Naive thymus-derived CD4-positive, alpha-beta T cell (primary cell): Measurements from ENCODE around the gene CD93. TPM values are rescaled to one million over a fixed set of nuclear protein-coding genes. Genes with fewer than 3 reads are reported as not detected.
A peak's percentile ranks its signal among the peaks of the same experiment; 100 is the strongest.

ENCODE experiments used
- ATAC-seq: fragments of 150-1000 bp; cut with Tn5 transposase; 2 replicates; pipeline ENCODE4 v1.10.0; 2021; ENCODE audit warnings: mild to moderate bottlenecking, moderate library complexity
- CTCF ChIA-PET: fragments of 350-600 bp; sonication (Branson Sonifier 250); formaldehyde crosslinking; loops from one replicate; lab custom pipeline; 2021; ENCODE audit warnings: antibody characterized with exemption; lab: Charles Lee
- POLR2A ChIA-PET: fragments of 350-600 bp; sonication (Branson Sonifier 250); formaldehyde crosslinking; loops from one replicate; lab custom pipeline; 2021; ENCODE audit warnings: antibody characterized with exemption, inconsistent platforms; lab: Charles Lee
- DNase-seq, 9 donors: peaks; one replicate each; pipeline versions ENCODE4 v3.0.0 to v3.0.0-alpha.2; 2020 to 2022; ENCODE audit warnings: mixed read lengths in 1 of 9
- H3K27ac ChIP-seq: one replicate; pipeline ENCODE4 v1.7.0; 2013; ENCODE audit warnings: mild to moderate bottlenecking, low read depth, low read length, moderate library complexity
- H3K27me3 ChIP-seq, 2 donors: one replicate each; pipeline ENCODE4 v1.7.0; 2013; ENCODE audit warnings: low read length in 2 of 2, mild to moderate bottlenecking in 2 of 2, moderate library complexity in 2 of 2; ENCODE audit not compliant: control insufficient read depth in 2 of 2, insufficient read depth in 2 of 2
- H3K36me3 ChIP-seq, 3 experiments: 1 replicate in 2 of 3; 2 replicates in 1 of 3; pipeline ENCODE4 v1.7.0; 2013; ENCODE audit warnings: low read length in 3 of 3, mild to moderate bottlenecking in 3 of 3, moderate library complexity in 1 of 3; ENCODE audit not compliant: insufficient read depth in 3 of 3, control insufficient read depth in 2 of 3
- H3K4me1 ChIP-seq, 2 donors: one replicate each; pipeline ENCODE4 v1.7.0; 2013; ENCODE audit warnings: low read length in 2 of 2, mild to moderate bottlenecking in 2 of 2, moderate library complexity in 1 of 2; ENCODE audit not compliant: control insufficient read depth in 2 of 2, insufficient read depth in 2 of 2
- H3K4me3 ChIP-seq: 2 replicates; pipeline ENCODE4 v1.7.0; 2013; ENCODE audit warnings: mild to moderate bottlenecking, low read length
- H3K9me3 ChIP-seq, 3 experiments: 1 replicate in 2 of 3; 2 replicates in 1 of 3; pipeline ENCODE4 v1.7.0; 2013; ENCODE audit warnings: low read length in 3 of 3; ENCODE audit not compliant: control insufficient read depth in 2 of 3
- H3K27ac Mint-ChIP-seq, 9 donors: one replicate each; pipeline ENCODE4 v1.8.0; 2020 to 2022; ENCODE audit warnings: mixed read lengths in 9 of 9, mild to moderate bottlenecking in 8 of 9, moderate library complexity in 5 of 9, inconsistent platforms in 2 of 9
- H3K27me3 Mint-ChIP-seq, 5 donors: one replicate each; pipeline ENCODE4 v1.8.0; 2021 to 2022; ENCODE audit warnings: mixed read lengths in 5 of 5, mild to moderate bottlenecking in 1 of 5
- H3K36me3 Mint-ChIP-seq, 5 donors: one replicate each; pipeline ENCODE4 v1.8.0; 2020 to 2022; ENCODE audit warnings: mixed read lengths in 5 of 5, mild to moderate bottlenecking in 3 of 5, inconsistent platforms in 1 of 5
- H3K4me1 Mint-ChIP-seq, 7 donors: one replicate each; pipeline ENCODE4 v1.8.0; 2020 to 2022; ENCODE audit warnings: mixed read lengths in 7 of 7, mild to moderate bottlenecking in 3 of 7, inconsistent platforms in 1 of 7
- H3K4me3 Mint-ChIP-seq, 10 donors: one replicate each; pipeline ENCODE4 v1.8.0; 2020 to 2022; ENCODE audit warnings: mild to moderate bottlenecking in 10 of 10, mixed read lengths in 10 of 10, moderate library complexity in 6 of 10, inconsistent platforms in 2 of 10
- H3K9me3 Mint-ChIP-seq, 11 donors: one replicate each; pipeline ENCODE4 v1.8.0; 2020 to 2022; ENCODE audit warnings: mixed read lengths in 11 of 11, mild to moderate bottlenecking in 4 of 11, inconsistent platforms in 1 of 11, moderate library complexity in 1 of 11
- intact Hi-C, 2 donors: fragments of 100-400 bp; cut with micrococcal nuclease; formaldehyde crosslinking; loops; one replicate each; pipeline ENCODE4 v1.15.1; 2023
- polyA plus RNA-seq, 2 donors: library from polyadenylated mRNA; unstranded; fragments of 300-500 nt; fragmentation: Illumina TruSeq; gene quantifications; one replicate each; pipeline ENCODE4 v1.2.3, GENCODE V29; 2021
- total RNA-seq, 6 experiments: library from RNA in 5 of 6; stranded (reverse) in 5 of 6; gene quantifications; 1 replicate in 5 of 6; 2 replicates in 1 of 6; pipeline ENCODE4 v1.2.3 and lab custom pipeline; 2021 to 2026

CD93 gene
- total and polyA plus RNA-seq, 7 experiments from 2014 or later = 0.02 to 61.2 (median 2.6) TPM; not detected in 1

- no peaks in the 10 kb centered on the region for H3K36me3 ChIP-seq
- ChIA-PET POLR2A (no interaction called here), CTCF (no interaction called here)
- no peaks in the 10 kb centered on the region for H3K36me3 Mint-ChIP-seq
- H3K4me1 ChIP-seq = no peaks in the 10 kb centered on the region
- peaks cover 0 to 7% (median 2%) of the 10 kb centered on the region in 11 donors for H3K9me3 Mint-ChIP-seq
- intact Hi-C loops = loop anchor here in 1 of 2 donors (10.0 kb wide), 1 partner anchor 287 kb away; no protein-coding TSS in a partner anchor
- peaks cover 2 to 35% (median 18%) of the 10 kb centered on the region in 5 donors for H3K27me3 Mint-ChIP-seq
- ATAC-seq (no peak), DNase-seq (no peak)
- no peak overlapping the region for H3K4me3 ChIP-seq
- H3K27ac ChIP-seq = no peak overlapping the region
- H3K4me3 Mint-ChIP-seq = no peak overlapping the region
- H3K4me1 Mint-ChIP-seq = peaks cover 0 to 2% (median 0%) of the 10 kb centered on the region in 7 donors
- no peak overlapping the region for H3K27ac Mint-ChIP-seq
- H3K27me3 ChIP-seq = peaks cover 0 to 2% of the 10 kb centered on the region in 2 donors
- H3K9me3 ChIP-seq = no peaks in the 10 kb centered on the region
These were observed 27.9 kb downstream of the CD93 start for GRCh38 chr20:23058240-23058639.

GRCh38 chr20:23052904-23053303 lies 33.2 kb downstream of the CD93 start:
- H3K27me3 Mint-ChIP-seq = peaks cover 22 to 62% (median 38%) of the 10 kb centered on the region in 5 donors
- intact Hi-C loops = loop anchor here in 1 of 2 donors (10.0 kb wide), 1 partner anchor 292 kb away; no protein-coding TSS in a partner anchor
- DNase-seq = no peak
- H3K4me3 Mint-ChIP-seq = no peak overlapping the region
- peaks cover 0 to 7% (median 2%) of the 10 kb centered on the region in 11 donors for H3K9me3 Mint-ChIP-seq
- Histone ChIP-seq H3K27me3 (peaks cover 0 to 2% of the 10 kb centered on the region in 2 donors), H3K4me1 (no peaks in the 10 kb centered on the region), H3K36me3 (no peaks in the 10 kb centered on the region), H3K27ac (no peak overlapping the region), H3K4me3 (no peak overlapping the region), H3K9me3 (no peaks in the 10 kb centered on the region)
- peaks cover 0 to 8% (median 0%) of the 10 kb centered on the region in 7 donors for H3K4me1 Mint-ChIP-seq
- H3K27ac Mint-ChIP-seq = peak overlapping the region in 1 of 9 donors; percentile 59
- ChIA-PET CTCF (no interaction called here), POLR2A (no interaction called here)
- ATAC-seq = no peak
- H3K36me3 Mint-ChIP-seq = no peaks in the 10 kb centered on the region

- ChIA-PET POLR2A (no interaction called here), CTCF (no interaction called here)
- Mint-ChIP-seq H3K4me1 (peaks cover 0 to 15% (median 6%) of the 10 kb centered on the region in 7 donors), H3K36me3 (peaks cover 0 to 3% (median 0%) of the 10 kb centered on the region in 5 donors), H3K27me3 (peaks cover 34 to 68% (median 53%) of the 10 kb centered on the region in 5 donors), H3K9me3 (peaks cover 0 to 6% (median 0%) of the 10 kb centered on the region in 11 donors), H3K27ac (no peak overlapping the region), H3K4me3 (peak overlapping the region in 2 of 10 donors; percentile 44 to 52)
- H3K9me3 ChIP-seq = no peaks in the 10 kb centered on the region
- H3K4me3 ChIP-seq = no peak overlapping the region
- H3K27me3 ChIP-seq = peaks cover 0 to 2% of the 10 kb centered on the region in 2 donors
- no peaks in the 10 kb centered on the region for H3K4me1 ChIP-seq
- no peak overlapping the region for H3K27ac ChIP-seq
- DNase-seq (peak in 2 of 9 donors; percentile 20 to 51), ATAC-seq (peak; percentile 49)
- no peaks in the 10 kb centered on the region for H3K36me3 ChIP-seq
- intact Hi-C loops = loop anchor here in 1 of 2 donors (2.0 to 10.0 kb wide), 2 partner anchors 184 to 294 kb away; no protein-coding TSS in a partner anchor
These were observed 35.1 kb downstream of the CD93 start for GRCh38 chr20:23050847-23051627.

- H3K4me3 ChIP-seq = no peak overlapping the region
- peaks cover 0 to 3% (median 0%) of the 10 kb centered on the region in 5 donors for H3K36me3 Mint-ChIP-seq
- CTCF ChIA-PET = no interaction called here
- POLR2A ChIA-PET = no interaction called here
- no peak overlapping the region for H3K27ac Mint-ChIP-seq
- no peaks in the 10 kb centered on the region for H3K9me3 ChIP-seq
- H3K4me1 Mint-ChIP-seq = peaks cover 0 to 15% (median 6%) of the 10 kb centered on the region in 7 donors
- peak; percentile 47 for ATAC-seq
- H3K27me3 Mint-ChIP-seq = peaks cover 39 to 68% (median 53%) of the 10 kb centered on the region in 5 donors
- peaks cover 0 to 2% of the 10 kb centered on the region in 2 donors for H3K27me3 ChIP-seq
- H3K36me3 ChIP-seq = no peaks in the 10 kb centered on the region
- intact Hi-C loops = loop anchor here in 1 of 2 donors (2.0 to 10.0 kb wide), 2 partner anchors 185 to 295 kb away; no protein-coding TSS in a partner anchor
- H3K27ac ChIP-seq = no peak overlapping the region
- H3K9me3 Mint-ChIP-seq = peaks cover 0 to 6% (median 0%) of the 10 kb centered on the region in 11 donors
- no peak for DNase-seq
- peak overlapping the region in 3 of 10 donors; percentile 21 to 60 (median 31) for H3K4me3 Mint-ChIP-seq
- no peaks in the 10 kb centered on the region for H3K4me1 ChIP-seq
These were observed 35.9 kb downstream of the CD93 start for GRCh38 chr20:23050076-23050838.

- H3K36me3 ChIP-seq = no peaks in the 10 kb centered on the region
- intact Hi-C loops = loop anchor here in 1 of 2 donors (2.0 to 10.0 kb wide), 2 partner anchors 185 to 295 kb away; no protein-coding TSS in a partner anchor
- H3K27ac ChIP-seq = no peak within 1 kb of the TSS
- Mint-ChIP-seq H3K9me3 (peaks cover 0 to 6% (median 0%) of the 10 kb centered on the region in 11 donors), H3K27me3 (peaks cover 41 to 73% (median 53%) of the 10 kb centered on the region in 5 donors), H3K4me3 (peak within 1 kb of the TSS in 3 of 10 donors; percentile 21 to 60 (median 31)), H3K36me3 (peaks cover 0 to 3% (median 0%) of the 10 kb centered on the region in 5 donors), H3K27ac (no peak within 1 kb of the TSS), H3K4me1 (peaks cover 0 to 15% (median 6%) of the 10 kb centered on the region in 7 donors)
- POLR2A ChIA-PET = no interaction called here
- DNase-seq (peak in 1 of 9 donors; percentile 30), ATAC-seq (peak; percentile 47)
- H3K9me3 ChIP-seq = no peaks in the 10 kb centered on the region
- CTCF ChIA-PET = no interaction called here
- H3K27me3 ChIP-seq = peaks cover 0 to 2% of the 10 kb centered on the region in 2 donors
- no peaks in the 10 kb centered on the region for H3K4me1 ChIP-seq
- no peak within 1 kb of the TSS for H3K4me3 ChIP-seq
These were observed 36.7 kb downstream of the CD93 start, which contains the start of gene THBD for GRCh38 chr20:23049201-23050075. THBD (minus strand) TSS chr20:23049672; CDS start chr20:23049504, 168 bp downstream.
